IMR-90 (cell line): ENCODE results near the gene PITHD1. TPM values are rescaled to one million over a fixed set of nuclear protein-coding genes. Genes with fewer than 3 reads are reported as not detected.
A peak's percentile ranks its signal among the peaks of the same experiment; 100 is the strongest.

ENCODE experiments used
- ATAC-seq: fragments of 200-7000 bp; cut with Tn5 transposase; 2 replicates; pipeline ENCODE4 v1.9.1; 2020; ENCODE audit warnings: low read depth, mild to moderate bottlenecking, moderate library complexity
- BruUV-seq: library from RNA; stranded (reverse); fragments of 400-500 nt; replicated peaks from 2 replicates; lab custom pipeline; 2021; lab: Mats Ljungman, UMichigan
- CTCF ChIA-PET: fragments of 300-600 bp; formaldehyde crosslinking; extraction: SDS; loops from one replicate; lab custom pipeline; 2021; ENCODE audit warnings: antibody characterized with exemption; lab: Yijun Ruan, JAX
- POLR2A ChIA-PET: fragments of 300-600 bp; sonication (Branson Sonifier 250); formaldehyde crosslinking; loops from one replicate; lab custom pipeline; 2022; ENCODE audit warnings: antibody characterized with exemption; ENCODE audit not compliant: unreplicated experiment; lab: Charles Lee
- DNase-seq: peaks from one replicate; pipeline ENCODE4 v3.0.0; 2013
- H2AFZ ChIP-seq: replicated peaks from 2 replicates; pipeline ENCODE3; 2013; ENCODE audit warnings: low read length, mild to moderate bottlenecking; ENCODE audit not compliant: poor library complexity
- H2AK5ac ChIP-seq: 2 replicates; pipeline ENCODE4 v1.6.1; 2013; ENCODE audit warnings: low read depth, low read length, inconsistent platforms
- H2AK9ac ChIP-seq: replicated peaks from 2 replicates; pipeline ENCODE3; 2013; ENCODE audit warnings: mild to moderate bottlenecking, low read depth, low read length, moderate library complexity; ENCODE audit not compliant: poor library complexity
- H2BK120ac ChIP-seq: 2 replicates; pipeline ENCODE4 v1.6.1; 2013; ENCODE audit warnings: low read depth, low read length, inconsistent platforms
- H2BK15ac ChIP-seq: 3 replicates; pipeline ENCODE4 v1.6.1; 2013; ENCODE audit warnings: low read depth, low read length, inconsistent platforms
- H2BK20ac ChIP-seq: 2 replicates; pipeline ENCODE4 v1.6.1; 2013; ENCODE audit warnings: low read depth, mild to moderate bottlenecking, inconsistent platforms, low read length, moderate library complexity
- H2BK5ac ChIP-seq: 2 replicates; pipeline ENCODE4 v1.6.1; 2013; ENCODE audit warnings: mild to moderate bottlenecking, low read depth, low read length, inconsistent platforms; ENCODE audit not compliant: poor library complexity, severe bottlenecking
- H3K14ac ChIP-seq: replicated peaks from 2 replicates; pipeline ENCODE4 v1.6.1; 2013; ENCODE audit warnings: low read depth, low read length, inconsistent platforms
- H3K18ac ChIP-seq: 2 replicates; pipeline ENCODE4 v1.6.1; 2013; ENCODE audit warnings: low read depth, low read length, control low read depth
- H3K23ac ChIP-seq: 2 replicates; pipeline ENCODE4 v1.6.1; 2013; ENCODE audit warnings: low read depth, low read length, inconsistent platforms
- H3K27ac ChIP-seq: 2 replicates; pipeline ENCODE4 v1.5.1; 2013; ENCODE audit warnings: mild to moderate bottlenecking, control low read depth, low read length; ENCODE audit not compliant: insufficient read depth
- H3K27me3 ChIP-seq: 2 replicates; pipeline ENCODE4 v1.6.1; 2013; ENCODE audit warnings: low read length; ENCODE audit not compliant: control insufficient read depth, insufficient read depth
- H3K36me3 ChIP-seq: 2 replicates; pipeline ENCODE4 v1.6.1; 2013; ENCODE audit warnings: low read length, mixed read lengths; ENCODE audit not compliant: control insufficient read depth, insufficient read depth
- H3K4ac ChIP-seq: 2 replicates; pipeline ENCODE4 v1.6.1; 2013; ENCODE audit warnings: low read depth, low read length, inconsistent platforms
- H3K4me1 ChIP-seq: 2 replicates; pipeline ENCODE4 v1.6.1; 2013; ENCODE audit warnings: low read length, mixed read lengths; ENCODE audit not compliant: control insufficient read depth, insufficient read depth
- H3K4me2 ChIP-seq: 2 replicates; pipeline ENCODE4 v1.6.1; 2013; ENCODE audit warnings: low read depth, mild to moderate bottlenecking, control low read depth, low read length, moderate library complexity
- H3K4me3 ChIP-seq: 2 replicates; pipeline ENCODE4 v1.5.1; 2013; ENCODE audit warnings: low read depth, mild to moderate bottlenecking, control low read depth, low read length, moderate library complexity; ENCODE audit not compliant: insufficient read depth
- H3K56ac ChIP-seq: 2 replicates; pipeline ENCODE4 v1.6.1; 2013; ENCODE audit warnings: low read length, inconsistent platforms; ENCODE audit not compliant: insufficient read depth; ENCODE audit errors: extremely low read depth
- H3K79me1 ChIP-seq, 2 experiments: 2 replicates each; pipeline ENCODE4 v1.6.1; 2013; ENCODE audit warnings: low read length in 2 of 2, inconsistent platforms in 1 of 2, low read depth in 1 of 2
- H3K9ac ChIP-seq: 2 replicates; pipeline ENCODE4 v1.6.1; 2013; ENCODE audit warnings: low read depth, low read length, control low read depth
- H3K9me1 ChIP-seq: 2 replicates; pipeline ENCODE4 v1.6.1; 2013; ENCODE audit warnings: low read length, inconsistent platforms; ENCODE audit not compliant: insufficient read depth
- H3K9me3 ChIP-seq: 2 replicates; pipeline ENCODE4 v1.6.1; 2013; ENCODE audit warnings: low read length; ENCODE audit not compliant: control insufficient read depth, insufficient read depth
- H4K20me1 ChIP-seq: 2 replicates; pipeline ENCODE4 v1.6.1; 2013; ENCODE audit warnings: low read length, inconsistent platforms; ENCODE audit not compliant: insufficient read depth
- H4K5ac ChIP-seq: 2 replicates; pipeline ENCODE4 v1.6.1; 2013; ENCODE audit warnings: mild to moderate bottlenecking, low read depth, low read length, control low read depth
- H4K8ac ChIP-seq, 2 experiments: 2 replicates each; pipeline ENCODE4 v1.6.1; 2013; ENCODE audit warnings: low read depth in 2 of 2, low read length in 2 of 2, control low read depth in 1 of 2, inconsistent platforms in 1 of 2
- H4K91ac ChIP-seq: 2 replicates; pipeline ENCODE4 v1.6.1; 2013; ENCODE audit warnings: low read depth, low read length, inconsistent platforms; ENCODE audit not compliant: insufficient read depth
- CEBPB ChIP-seq: IDR thresholded peaks from 2 replicates; pipeline ENCODE4 v1.6.1; 2012; ENCODE audit warnings: low read depth, low read length, improper control_type of control experiment
- MAFK ChIP-seq: IDR thresholded peaks from 2 replicates; pipeline ENCODE4 v1.6.1; 2012; ENCODE audit warnings: low read depth, low read length, improper control_type of control experiment
- RAD21 ChIP-seq: IDR thresholded peaks from 2 replicates; pipeline ENCODE4 v1.6.1; 2012; ENCODE audit warnings: low read length, improper control_type of control experiment
- SMC3 ChIP-seq: fragments of 150-350 bp; IDR thresholded peaks from 2 replicates; pipeline ENCODE4 v1.6.1; 2016; ENCODE audit warnings: low read depth, mild to moderate bottlenecking, antibody characterized with exemption, low read length, moderate library complexity
- WGBS, 2 experiments: methylation state at CpG; one replicate each; pipeline versions ENCODE4 v1.1.5 to v1.1.7; 2013; ENCODE audit warnings: missing lambda C conversion rate in 2 of 2; ENCODE audit not compliant: insufficient read length in 1 of 2; ENCODE audit errors: extremely low coverage in 2 of 2; 5-methylcytosine and 5-hydroxymethylcytosine counted together
- dilution Hi-C: fragments of 300-500 bp; cut with HindIII; formaldehyde crosslinking; loops from one replicate; pipeline ENCODE4 v1.14.3; 2018; ENCODE audit warnings: low sequenced_read_pairs; ENCODE audit not compliant: unreplicated experiment
- in situ Hi-C: fragments of 300-500 bp; cut with MboI; formaldehyde crosslinking; loops from 3 replicates; pipeline ENCODE4 v1.14.3; 2019; ENCODE audit warnings: low sequenced_read_pairs, inconsistent platforms, mixed read lengths
- intact Hi-C: fragments of 100-400 bp; cut with micrococcal nuclease; formaldehyde crosslinking; loops from 2 replicates; pipeline ENCODE4 v1.10.0; 2022
- polyA plus RNA-seq, 3 experiments: library from polyadenylated mRNA; depleted of rRNA; stranded (reverse); fragments of >200 nt; gene quantifications; 2 replicates each; pipeline ENCODE4 v1.2.3, GENCODE V29; 2012; ENCODE audit warnings: low replicate concordance in 1 of 3
- total RNA-seq: library from RNA; depleted of rRNA; stranded (reverse); fragments of >200 nt; gene quantifications from 2 replicates; pipeline ENCODE4 v1.2.3, GENCODE V29; 2012
- TF ChIP-seq, protein P1 (sequence below): conservative IDR thresholded peaks from 2 replicates; pipeline ENCODE4 v1.5.1; 2012; ENCODE audit warnings: mild to moderate bottlenecking, low read depth, low read length, improper control_type of control experiment

The PITHD1 gene
- total and polyA plus RNA-seq, 2 of the 4 experiments (the other 2 are of a cell fraction): 23.8 to 32.0 TPM

DNA sequence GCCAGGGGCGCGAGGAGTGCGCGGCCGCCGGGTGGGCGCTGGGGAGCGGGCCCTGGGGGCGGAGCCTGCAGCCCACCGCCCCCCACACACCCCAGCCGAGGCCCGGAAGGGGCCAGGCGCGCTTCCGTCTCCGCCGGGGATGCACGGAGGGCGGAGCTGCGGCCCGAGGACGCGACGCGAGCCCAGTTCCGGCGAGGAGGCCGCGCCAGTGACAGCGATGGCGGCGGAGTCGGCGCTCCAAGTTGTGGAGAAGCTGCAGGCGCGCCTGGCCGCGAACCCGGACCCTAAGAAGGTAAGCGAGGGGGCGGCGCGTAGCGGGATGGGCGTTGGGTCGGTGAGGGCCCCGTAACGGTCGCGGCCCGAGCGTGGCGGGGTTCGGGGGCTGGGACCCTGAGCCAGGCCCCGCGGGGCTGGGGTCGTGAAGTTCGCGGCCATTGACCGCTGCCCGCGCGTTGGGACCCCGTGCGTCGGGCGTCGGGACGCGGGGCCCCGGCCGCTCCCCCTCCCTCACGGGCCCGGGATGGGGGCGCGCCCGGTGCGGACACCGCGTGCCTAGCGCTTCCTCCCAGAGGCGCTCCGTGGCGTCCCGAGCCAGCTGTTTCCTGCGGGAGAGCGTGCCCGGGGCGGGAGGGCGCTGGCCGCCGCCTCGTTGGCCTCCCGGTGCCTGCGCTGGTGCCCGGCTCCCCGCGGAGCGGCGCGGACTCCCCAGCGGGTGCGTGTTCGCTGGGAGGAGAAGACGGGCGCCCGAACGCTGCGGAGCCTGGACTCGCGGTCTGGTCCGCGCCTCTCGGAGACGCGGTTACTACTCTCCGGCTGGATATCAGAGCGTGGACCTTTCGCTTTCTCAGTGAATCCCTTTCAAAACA, 34.7 kb upstream of the PITHD1 start, which contains the start of gene ELOA (continued):
- TF ChIP-seq, protein P1, sequence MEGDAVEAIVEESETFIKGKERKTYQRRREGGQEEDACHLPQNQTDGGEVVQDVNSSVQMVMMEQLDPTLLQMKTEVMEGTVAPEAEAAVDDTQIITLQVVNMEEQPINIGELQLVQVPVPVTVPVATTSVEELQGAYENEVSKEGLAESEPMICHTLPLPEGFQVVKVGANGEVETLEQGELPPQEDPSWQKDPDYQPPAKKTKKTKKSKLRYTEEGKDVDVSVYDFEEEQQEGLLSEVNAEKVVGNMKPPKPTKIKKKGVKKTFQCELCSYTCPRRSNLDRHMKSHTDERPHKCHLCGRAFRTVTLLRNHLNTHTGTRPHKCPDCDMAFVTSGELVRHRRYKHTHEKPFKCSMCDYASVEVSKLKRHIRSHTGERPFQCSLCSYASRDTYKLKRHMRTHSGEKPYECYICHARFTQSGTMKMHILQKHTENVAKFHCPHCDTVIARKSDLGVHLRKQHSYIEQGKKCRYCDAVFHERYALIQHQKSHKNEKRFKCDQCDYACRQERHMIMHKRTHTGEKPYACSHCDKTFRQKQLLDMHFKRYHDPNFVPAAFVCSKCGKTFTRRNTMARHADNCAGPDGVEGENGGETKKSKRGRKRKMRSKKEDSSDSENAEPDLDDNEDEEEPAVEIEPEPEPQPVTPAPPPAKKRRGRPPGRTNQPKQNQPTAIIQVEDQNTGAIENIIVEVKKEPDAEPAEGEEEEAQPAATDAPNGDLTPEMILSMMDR: no peak
- no peak for TF ChIP-seq RAD21

DNA sequence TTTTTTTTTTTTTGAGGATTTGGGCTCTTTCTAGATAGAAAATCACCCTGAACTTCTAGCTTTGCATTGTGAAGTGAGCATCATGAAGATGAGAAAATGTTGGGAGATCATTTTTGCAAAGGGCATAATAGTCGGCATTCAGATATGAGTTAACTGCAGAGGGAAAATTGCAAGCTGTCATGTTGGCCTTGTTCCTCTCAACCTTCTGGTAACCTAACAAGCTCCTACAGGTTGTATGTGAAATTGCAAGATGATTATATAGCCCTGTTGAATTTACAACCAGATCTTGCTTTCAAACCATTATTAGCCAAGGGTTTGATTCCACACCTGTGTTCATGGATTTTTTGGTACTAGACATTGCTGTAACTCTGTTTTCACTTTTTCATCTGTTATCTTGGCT, 32.7 kb upstream of the PITHD1 start:
- H3K4me3 ChIP-seq: no peak overlapping the region
- H2AFZ ChIP-seq: no peak overlapping the region
- no CpG with 5 or more reads among the region's 1 CpG for WGBS, 2 experiments

More for the DNA sequence above, 32.7 kb upstream of the PITHD1 start:
- TF ChIP-seq, protein P1: peak; percentile 45
- no peak; the same call in 1 of the 2 replicates for TF ChIP-seq SMC3
- TF ChIP-seq CEBPB: no peak
- peak; percentile 60 for TF ChIP-seq MAFK
- DNase-seq (peak; percentile 62), ATAC-seq (no peak)
- H3K9me1 ChIP-seq: peaks cover 3% of the 10 kb centered on the region; the same call in 1 of the 2 replicates
- ChIA-PET POLR2A (no interaction called here), CTCF (interaction anchor here (0.5 to 1.1 kb wide), 6 partner anchors 8 to 366 kb away, joined by 3 to 4 read pairs (median 3); partner anchors contain the start of gene RPL11)
- no peak overlapping the region for H2BK120ac ChIP-seq
- no peak overlapping the region for H3K4me2 ChIP-seq
- peaks cover 47% of the 10 kb centered on the region for H4K20me1 ChIP-seq
- H3K27me3 ChIP-seq: no peaks in the 10 kb centered on the region
- H3K56ac ChIP-seq: no peak overlapping the region
- H3K23ac ChIP-seq: no peak overlapping the region
- dilution Hi-C loops: no loop called here
- no peak overlapping the region for H2AK9ac ChIP-seq
- H2BK5ac ChIP-seq: no peak overlapping the region
- H3K18ac ChIP-seq: no peak overlapping the region
- intact Hi-C loops: no loop called here
- peaks cover 4% of the 10 kb centered on the region for H3K36me3 ChIP-seq
- peaks cover 25 to 67% of the 10 kb centered on the region in 2 experiments for H3K79me1 ChIP-seq
- H2BK15ac ChIP-seq: no peak overlapping the region
- no TSS peak for BruUV-seq
- H3K9ac ChIP-seq: no peak overlapping the region
- H3K27ac ChIP-seq: no peak overlapping the region
- no peak overlapping the region for H2AK5ac ChIP-seq
- H2BK20ac ChIP-seq: no peak overlapping the region
- no peak overlapping the region for H4K5ac ChIP-seq
- H3K9me3 ChIP-seq: no peaks in the 10 kb centered on the region
- H3K4me1 ChIP-seq: peaks cover 2% of the 10 kb centered on the region
- no peak overlapping the region for H4K91ac ChIP-seq
- H3K14ac ChIP-seq: no peak overlapping the region
- no peak overlapping the region for H3K4ac ChIP-seq
- in situ Hi-C loops: no loop called here
- no peak overlapping the region for H4K8ac ChIP-seq
